Measurements from ENCODE around the gene COG5.

The COG5 gene

GRCh38 chr7:107573537-107573936 is 9.8 kb upstream of the COG5 start (continued):
- TF ChIP-seq ATF2 (tag by site-specific recombination; IDR thresholded peaks at IDR 0.05; ENCODE audit: low read depth) (no peak), ZNF157 (tag by site-specific recombination; IDR thresholded peaks at IDR 0.05) (no peak), ZNF768 (tag by site-specific recombination; IDR thresholded peaks at IDR 0.05) (no peak), ZBTB1 (tag by site-specific recombination; IDR thresholded peaks at IDR 0.05) (no peak), ZNF449 (tag by site-specific recombination; IDR thresholded peaks at IDR 0.05) (no peak), ZNF558 (tag by site-specific recombination; IDR thresholded peaks at IDR 0.05) (no peak), FEZF1 (tag by site-specific recombination; IDR thresholded peaks at IDR 0.05) (peak; percentile 51; the same call in 1 of the 2 replicates)

DNA sequence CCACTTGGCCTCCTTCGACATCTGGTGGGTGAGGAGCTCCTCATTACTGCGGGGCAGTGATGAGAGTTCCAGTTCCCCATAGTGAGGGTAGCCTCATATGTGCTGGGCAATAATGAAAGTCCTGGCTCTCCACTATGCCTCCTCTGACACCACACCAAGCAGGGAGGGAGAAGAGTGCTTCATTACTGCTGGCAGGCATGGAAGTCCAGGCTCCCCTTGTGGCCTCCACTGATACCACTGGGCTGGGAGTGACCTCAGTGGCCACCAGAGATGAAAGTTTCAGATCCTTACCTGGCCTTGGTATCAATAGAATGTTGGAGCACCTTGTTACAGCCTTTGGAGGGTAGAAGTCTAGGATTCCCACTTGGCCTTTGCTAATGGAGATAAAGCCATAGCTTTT is 6.6 kb upstream of the COG5 start:
- H3K9me3 ChIP-seq (ENCODE audit: control insufficient read depth, insufficient read depth, low read depth, low read length): no peaks in the 10 kb centered on the region
- H3K4me3 ChIP-seq (ENCODE audit: low read depth, low read length): no peak overlapping the region
- ChIA-PET CTCF (no interaction called here), POLR2A (no interaction called here)
- peaks cover 4 to 20% of the 10 kb centered on the region in 2 experiments; a peak in 2 of 3 replicates for H3K36me3 ChIP-seq (ENCODE audit: control insufficient read depth in 2 of 2, insufficient read depth in 1 of 2, low read length in 2 of 2)
- H3K27ac ChIP-seq (ENCODE audit: extremely low read depth, low read depth, low read length): no peak overlapping the region
- H3K4me1 ChIP-seq (ENCODE audit: control insufficient read depth, insufficient read depth, low read length): no peaks in the 10 kb centered on the region
- TF ChIP-seq ZNF175 (tag by site-specific recombination; IDR thresholded peaks at IDR 0.05) (no peak), ZNF843 (tag by site-specific recombination; IDR thresholded peaks at IDR 0.05) (no peak), KLF7 (tag by site-specific recombination; IDR thresholded peaks at IDR 0.05; ENCODE audit: borderline replicate concordance) (no peak), ZBTB10 (tag by site-specific recombination; IDR thresholded peaks at IDR 0.05) (no peak), ZNF701 (tag by site-specific recombination; IDR thresholded peaks at IDR 0.05) (no peak), ZNF211 (tag by site-specific recombination; IDR thresholded peaks at IDR 0.05; ENCODE audit: low read depth) (no peak), PRDM10 (tag by site-specific recombination; IDR thresholded peaks at IDR 0.05) (no peak), ZXDB (tag by site-specific recombination; IDR thresholded peaks at IDR 0.05) (no peak), ZNF624 (tag by site-specific recombination; IDR thresholded peaks at IDR 0.05) (no peak), ZNF600 (tag by site-specific recombination; IDR thresholded peaks at IDR 0.05) (no peak), HOXC10 (CRISPR knock-in tag; IDR thresholded peaks at IDR 0.05) (no peak)
- TF ChIP-seq, protein P1, sequence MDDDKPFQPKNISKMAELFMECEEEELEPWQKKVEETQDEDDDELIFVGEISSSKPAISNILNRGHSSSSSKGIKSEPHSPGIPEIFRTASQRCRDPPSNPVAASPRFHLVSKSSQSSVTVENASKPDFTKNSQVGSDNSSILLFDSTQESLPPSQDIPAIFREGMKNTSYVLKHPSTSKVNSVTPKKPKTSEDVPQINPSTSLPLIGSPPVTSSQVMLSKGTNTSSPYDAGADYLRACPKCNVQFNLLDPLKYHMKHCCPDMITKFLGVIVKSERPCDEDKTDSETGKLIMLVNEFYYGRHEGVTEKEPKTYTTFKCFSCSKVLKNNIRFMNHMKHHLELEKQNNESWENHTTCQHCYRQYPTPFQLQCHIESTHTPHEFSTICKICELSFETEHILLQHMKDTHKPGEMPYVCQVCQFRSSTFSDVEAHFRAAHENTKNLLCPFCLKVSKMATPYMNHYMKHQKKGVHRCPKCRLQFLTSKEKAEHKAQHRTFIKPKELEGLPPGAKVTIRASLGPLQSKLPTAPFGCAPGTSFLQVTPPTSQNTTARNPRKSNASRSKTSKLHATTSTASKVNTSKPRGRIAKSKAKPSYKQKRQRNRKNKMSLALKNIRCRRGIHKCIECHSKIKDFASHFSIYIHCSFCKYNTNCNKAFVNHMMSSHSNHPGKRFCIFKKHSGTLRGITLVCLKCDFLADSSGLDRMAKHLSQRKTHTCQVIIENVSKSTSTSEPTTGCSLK (tag by site-specific recombination; IDR thresholded peaks at IDR 0.05): no peak
- TF ChIP-seq, protein P2, sequence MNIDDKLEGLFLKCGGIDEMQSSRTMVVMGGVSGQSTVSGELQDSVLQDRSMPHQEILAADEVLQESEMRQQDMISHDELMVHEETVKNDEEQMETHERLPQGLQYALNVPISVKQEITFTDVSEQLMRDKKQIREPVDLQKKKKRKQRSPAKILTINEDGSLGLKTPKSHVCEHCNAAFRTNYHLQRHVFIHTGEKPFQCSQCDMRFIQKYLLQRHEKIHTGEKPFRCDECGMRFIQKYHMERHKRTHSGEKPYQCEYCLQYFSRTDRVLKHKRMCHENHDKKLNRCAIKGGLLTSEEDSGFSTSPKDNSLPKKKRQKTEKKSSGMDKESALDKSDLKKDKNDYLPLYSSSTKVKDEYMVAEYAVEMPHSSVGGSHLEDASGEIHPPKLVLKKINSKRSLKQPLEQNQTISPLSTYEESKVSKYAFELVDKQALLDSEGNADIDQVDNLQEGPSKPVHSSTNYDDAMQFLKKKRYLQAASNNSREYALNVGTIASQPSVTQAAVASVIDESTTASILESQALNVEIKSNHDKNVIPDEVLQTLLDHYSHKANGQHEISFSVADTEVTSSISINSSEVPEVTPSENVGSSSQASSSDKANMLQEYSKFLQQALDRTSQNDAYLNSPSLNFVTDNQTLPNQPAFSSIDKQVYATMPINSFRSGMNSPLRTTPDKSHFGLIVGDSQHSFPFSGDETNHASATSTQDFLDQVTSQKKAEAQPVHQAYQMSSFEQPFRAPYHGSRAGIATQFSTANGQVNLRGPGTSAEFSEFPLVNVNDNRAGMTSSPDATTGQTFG (tag by site-specific recombination; IDR thresholded peaks at IDR 0.05; ENCODE audit: borderline replicate concordance): no peak
- TF ChIP-seq, protein P3, sequence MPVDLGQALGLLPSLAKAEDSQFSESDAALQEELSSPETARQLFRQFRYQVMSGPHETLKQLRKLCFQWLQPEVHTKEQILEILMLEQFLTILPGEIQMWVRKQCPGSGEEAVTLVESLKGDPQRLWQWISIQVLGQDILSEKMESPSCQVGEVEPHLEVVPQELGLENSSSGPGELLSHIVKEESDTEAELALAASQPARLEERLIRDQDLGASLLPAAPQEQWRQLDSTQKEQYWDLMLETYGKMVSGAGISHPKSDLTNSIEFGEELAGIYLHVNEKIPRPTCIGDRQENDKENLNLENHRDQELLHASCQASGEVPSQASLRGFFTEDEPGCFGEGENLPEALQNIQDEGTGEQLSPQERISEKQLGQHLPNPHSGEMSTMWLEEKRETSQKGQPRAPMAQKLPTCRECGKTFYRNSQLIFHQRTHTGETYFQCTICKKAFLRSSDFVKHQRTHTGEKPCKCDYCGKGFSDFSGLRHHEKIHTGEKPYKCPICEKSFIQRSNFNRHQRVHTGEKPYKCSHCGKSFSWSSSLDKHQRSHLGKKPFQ (tag by site-specific recombination; IDR thresholded peaks at IDR 0.05): no peak

Measured in HEK293 (cell line).